ENCODE results near the gene HBP1. TPM values are rescaled to one million over a fixed set of nuclear protein-coding genes. Genes with fewer than 3 reads are reported as not detected.
"Not testable (repeated sequence)": the region's sequence is repeated elsewhere in the genome, so short reads cannot be mapped to it uniquely, and the experiment has no call there.

The HBP1 gene
- total and polyA plus RNA-seq, 5 donors: 39.4 to 64.7 (median 43.0) TPM

GRCh38 chr7:107208024-107208521 is 39.3 kb downstream of the HBP1 start:
- ATAC-seq: peak; percentile 34 to 51
- no peaks in the 10 kb centered on the region for H3K9me3 ChIP-seq (ENCODE audit: control insufficient read depth, low read length)
- peaks cover 8% of the 10 kb centered on the region for H3K4me1 ChIP-seq (ENCODE audit: control insufficient read depth, insufficient read depth, low read length)
- intact Hi-C loops (cut with DNase I): loop anchor here in 3 of 4 donors (10.0 kb wide), 3 partner anchors 67 to 517 kb away; partner anchors contain the start of gene GPR22 (in 1 of the 3)
- DNase-seq: no peak
- no peaks in the 10 kb centered on the region for H3K27me3 ChIP-seq (ENCODE audit: control insufficient read depth, insufficient read depth)
- H3K27ac ChIP-seq (ENCODE audit: low read length): peak overlapping the region; percentile 91
- WGBS: 40% methylated on average over 3 of the region's 3 CpGs
- H3K4me3 ChIP-seq (ENCODE audit: low read length): no peak overlapping the region

- Histone ChIP-seq H3K4me3 (ENCODE audit: low read length) (no peak overlapping the region), H3K9me3 (ENCODE audit: control insufficient read depth, low read length) (no peaks in the 10 kb centered on the region), H3K27ac (ENCODE audit: low read length) (peak overlapping the region; percentile 91), H3K4me1 (ENCODE audit: control insufficient read depth, insufficient read depth, low read length) (peaks cover 10% of the 10 kb centered on the region), H3K27me3 (ENCODE audit: control insufficient read depth, insufficient read depth) (no peaks in the 10 kb centered on the region)
- 73% methylated on average over 5 of the region's 5 CpGs for WGBS
- ATAC-seq: no peak
- DNase-seq: no peak
- intact Hi-C loops (cut with DNase I): loop anchor here in 3 of 4 donors (10.0 kb wide), 3 partner anchors 66 to 516 kb away; partner anchors contain the start of gene GPR22 (in 1 of the 3)
Measured at GRCh38 chr7:107208563-107208962, 39.8 kb downstream of the HBP1 start.

GRCh38 chr7:107209565-107209964 is 40.8 kb downstream of the HBP1 start:
- peaks cover 10% of the 10 kb centered on the region for H3K4me1 ChIP-seq (ENCODE audit: control insufficient read depth, insufficient read depth, low read length)
- DNase-seq (peak in 1 of 3 donors; percentile 66), ATAC-seq (no peak)
- H3K4me3 ChIP-seq (ENCODE audit: low read length): no peak overlapping the region
- intact Hi-C loops (cut with DNase I): loop anchor here in 3 of 4 donors (10.0 kb wide), 3 partner anchors 65 to 515 kb away; partner anchors contain the start of gene GPR22 (in 1 of the 3)
- H3K27ac ChIP-seq (ENCODE audit: low read length): no peak overlapping the region
- H3K27me3 ChIP-seq (ENCODE audit: control insufficient read depth, insufficient read depth): no peaks in the 10 kb centered on the region
- H3K9me3 ChIP-seq (ENCODE audit: control insufficient read depth, low read length): no peaks in the 10 kb centered on the region
- WGBS: 63% methylated on average over 4 of the region's 4 CpGs

GRCh38 chr7:107210400-107210799 is 41.6 kb downstream of the HBP1 start:
- Histone ChIP-seq H3K4me3 (ENCODE audit: low read length) (no peak overlapping the region), H3K27me3 (ENCODE audit: control insufficient read depth, insufficient read depth) (no peaks in the 10 kb centered on the region), H3K27ac (ENCODE audit: low read length) (no peak overlapping the region), H3K4me1 (ENCODE audit: control insufficient read depth, insufficient read depth, low read length) (peaks cover 10% of the 10 kb centered on the region), H3K9me3 (ENCODE audit: control insufficient read depth, low read length) (no peaks in the 10 kb centered on the region)
- peak in 1 of 3 donors; percentile 30 for DNase-seq
- ATAC-seq: no peak
- intact Hi-C loops (cut with DNase I): no loop called here
- WGBS: 98% methylated on average over 4 of the region's 4 CpGs

- DNase-seq (no peak), ATAC-seq (no peak)
- no peaks in the 10 kb centered on the region for H3K9me3 ChIP-seq (ENCODE audit: control insufficient read depth, low read length)
- H3K27ac ChIP-seq (ENCODE audit: low read length): no peak overlapping the region
- no peak overlapping the region for H3K4me3 ChIP-seq (ENCODE audit: low read length)
- peaks cover 3% of the 10 kb centered on the region for H3K4me1 ChIP-seq (ENCODE audit: control insufficient read depth, insufficient read depth, low read length)
- H3K27me3 ChIP-seq (ENCODE audit: control insufficient read depth, insufficient read depth): no peaks in the 10 kb centered on the region
- WGBS: 80% methylated on average over 2 of the region's 2 CpGs
- intact Hi-C loops (cut with DNase I): no loop called here
Measured at GRCh38 chr7:107212725-107213124, 43.9 kb downstream of the HBP1 start.

GRCh38 chr7:107213193-107213788 is 44.5 kb downstream of the HBP1 start:
- Histone ChIP-seq H3K4me1 (ENCODE audit: control insufficient read depth, insufficient read depth, low read length) (peaks cover 3% of the 10 kb centered on the region), H3K4me3 (ENCODE audit: low read length) (no peak overlapping the region), H3K27me3 (ENCODE audit: control insufficient read depth, insufficient read depth) (no peaks in the 10 kb centered on the region), H3K9me3 (ENCODE audit: control insufficient read depth, low read length) (no peaks in the 10 kb centered on the region), H3K27ac (ENCODE audit: low read length) (peak overlapping the region; percentile 26)
- intact Hi-C loops (cut with DNase I): no loop called here
- DNase-seq: peak; percentile 47 to 82 (median 82)
- peak; percentile 62 to 75 for ATAC-seq
- WGBS: 61% methylated on average over 5 of the region's 5 CpGs

GRCh38 chr7:107213945-107214344 is 45.1 kb downstream of the HBP1 start:
- ATAC-seq (no peak), DNase-seq (no peak)
- no peak overlapping the region for H3K27ac ChIP-seq (ENCODE audit: low read length)
- intact Hi-C loops (cut with DNase I): no loop called here
- H3K9me3 ChIP-seq (ENCODE audit: control insufficient read depth, low read length): no peaks in the 10 kb centered on the region
- no peak overlapping the region for H3K4me3 ChIP-seq (ENCODE audit: low read length)
- H3K4me1 ChIP-seq (ENCODE audit: control insufficient read depth, insufficient read depth, low read length): peaks cover 3% of the 10 kb centered on the region
- H3K27me3 ChIP-seq (ENCODE audit: control insufficient read depth, insufficient read depth): no peaks in the 10 kb centered on the region

- peak overlapping the region; percentile 73 for H3K27ac ChIP-seq (ENCODE audit: low read length)
- no peak overlapping the region for H3K4me3 ChIP-seq (ENCODE audit: low read length)
- intact Hi-C loops (cut with DNase I): no loop called here
- H3K9me3 ChIP-seq (ENCODE audit: control insufficient read depth, low read length): no peaks in the 10 kb centered on the region
- no peak for DNase-seq
- 92% methylated on average over 2 of the region's 2 CpGs for WGBS
- no peaks in the 10 kb centered on the region for H3K27me3 ChIP-seq (ENCODE audit: control insufficient read depth, insufficient read depth)
- ATAC-seq: no peak
- H3K4me1 ChIP-seq (ENCODE audit: control insufficient read depth, insufficient read depth, low read length): peaks cover 7% of the 10 kb centered on the region
Measured at GRCh38 chr7:107219563-107220244, 50.9 kb downstream of the HBP1 start.

- DNase-seq (no peak), ATAC-seq (peak; percentile 77 to 79)
- H3K9me3 ChIP-seq (ENCODE audit: control insufficient read depth, low read length): no peaks in the 10 kb centered on the region
- WGBS: 61% methylated on average over 5 of the region's 5 CpGs
- H3K27ac ChIP-seq (ENCODE audit: low read length): peak overlapping the region; percentile 71
- H3K4me1 ChIP-seq (ENCODE audit: control insufficient read depth, insufficient read depth, low read length): peaks cover 7% of the 10 kb centered on the region
- intact Hi-C loops (cut with DNase I): no loop called here
- H3K4me3 ChIP-seq (ENCODE audit: low read length): no peak overlapping the region
- H3K27me3 ChIP-seq (ENCODE audit: control insufficient read depth, insufficient read depth): no peaks in the 10 kb centered on the region
Measured at GRCh38 chr7:107220356-107220755, 51.6 kb downstream of the HBP1 start.

GRCh38 chr7:107220806-107221205 is 52.0 kb downstream of the HBP1 start:
- H3K9me3 ChIP-seq (ENCODE audit: control insufficient read depth, low read length); H3K4me3 ChIP-seq (ENCODE audit: low read length); intact Hi-C loops (cut with DNase I); H3K4me1 ChIP-seq (ENCODE audit: control insufficient read depth, insufficient read depth, low read length); H3K27me3 ChIP-seq (ENCODE audit: control insufficient read depth, insufficient read depth): not testable (repeated sequence)
- DNase-seq (peak; percentile 27 to 70 (median 61)), ATAC-seq (peak; percentile 79 to 81)
- 70% methylated on average over 6 of the region's 6 CpGs for WGBS
- peak overlapping the region; percentile 71 for H3K27ac ChIP-seq (ENCODE audit: low read length)
